NCI-H510A (cell line): Measurements from ENCODE around the gene SPTLC3.
A peak's percentile ranks its signal among the peaks of the same experiment; 100 is the strongest.

ENCODE experiments used
- DNase-seq: peaks from one replicate; lab custom pipeline; 2025; lab: John Stamatoyannopoulos, UW

The SPTLC3 gene

GRCh38 chr20:13186043-13186774 is 177.4 kb downstream of the SPTLC3 start:
- no peak for DNase-seq

GRCh38 chr20:13187899-13188298 is 179.1 kb downstream of the SPTLC3 start:
- DNase-seq, result no peak

GRCh38 chr20:13199279-13199678 is 190.5 kb downstream of the SPTLC3 start:
- DNase-seq, result peak; percentile 22

GRCh38 chr20:13200767-13201500 is 192.2 kb downstream of the SPTLC3 start:
- DNase-seq, result peak; percentile 78

GRCh38 chr20:13202565-13202964 is 193.8 kb downstream of the SPTLC3 start:
- DNase-seq, result no peak

GRCh38 chr20:13205425-13205824 is 196.7 kb downstream of the SPTLC3 start:
- DNase-seq, result no peak

GRCh38 chr20:13205848-13206434 is 197.2 kb downstream of the SPTLC3 start:
- no peak for DNase-seq

- DNase-seq, result no peak
These were observed 198.2 kb downstream of the SPTLC3 start for GRCh38 chr20:13207016-13207415.

- DNase-seq, result no peak
These were observed 203.3 kb downstream of the SPTLC3 start for GRCh38 chr20:13211956-13212618.

- DNase-seq, result no peak
These were observed 204.0 kb downstream of the SPTLC3 start for GRCh38 chr20:13212750-13213149.

GRCh38 chr20:13213335-13213734 is 204.6 kb downstream of the SPTLC3 start:
- DNase-seq, result no peak

GRCh38 chr20:13216533-13216932 is 207.8 kb downstream of the SPTLC3 start:
- DNase-seq, result no peak
